ENCODE results near the gene ZSWIM8.

Gene ZSWIM8

DNA sequence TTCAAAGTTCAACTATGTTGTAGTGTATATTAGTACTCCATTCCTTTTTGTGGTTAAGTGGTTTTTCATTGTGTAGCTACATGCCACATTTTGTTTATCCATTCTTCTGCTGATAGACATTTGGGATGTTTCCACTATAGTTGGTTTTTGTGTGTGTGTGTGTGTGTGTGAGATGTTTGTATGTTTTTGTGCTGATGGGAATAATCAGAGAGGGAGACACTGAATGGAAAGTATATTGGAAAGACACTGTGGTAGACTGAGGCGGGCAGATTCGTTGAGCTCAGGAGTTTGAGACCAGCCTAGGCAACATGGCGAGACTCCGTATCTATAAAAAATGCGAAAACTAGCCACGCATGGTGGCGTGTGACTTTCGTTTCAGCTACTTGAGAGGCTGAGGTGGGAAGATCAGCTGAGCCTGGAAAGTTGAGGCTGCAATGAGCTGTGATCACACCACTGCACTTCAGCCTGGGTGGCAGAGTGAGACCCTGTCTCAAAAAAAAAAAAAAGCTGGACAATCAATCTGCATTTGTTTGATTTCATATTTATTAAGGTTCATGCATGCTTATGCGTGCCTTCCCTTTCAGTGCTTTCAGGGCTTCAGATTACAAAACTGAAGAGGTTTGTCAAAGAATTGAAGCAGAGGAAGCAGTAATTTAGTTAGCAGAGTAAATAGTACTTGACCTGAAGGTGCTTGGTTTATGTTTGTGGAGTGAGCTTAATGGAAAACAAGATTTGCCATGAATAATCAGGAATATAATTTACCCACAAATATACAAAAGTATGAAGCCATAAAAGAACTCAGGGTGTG, 26.5 kb upstream of the ZSWIM8 start:
- no peaks in the 10 kb centered on the region for H3K27me3 ChIP-seq (ENCODE audit: insufficient read depth, low read length)
- no peaks in the 10 kb centered on the region for H3K9me3 ChIP-seq (ENCODE audit: insufficient read depth, low read depth, low read length)
- WGBS, result 93% methylated on average over 9 of the region's 9 CpGs
- no peak overlapping the region for H3K27ac ChIP-seq (ENCODE audit: low read depth, low read length)
- H3K36me3 ChIP-seq (ENCODE audit: insufficient read depth, low read length), result peaks cover 67% of the 10 kb centered on the region
- no peak overlapping the region for H3K4me3 ChIP-seq (ENCODE audit: low read length)
- H3K4me1 ChIP-seq (ENCODE audit: insufficient read depth, low read length), result no peaks in the 10 kb centered on the region
- no peak overlapping the region for H3K9ac ChIP-seq (ENCODE audit: low read depth, low read length)

- Histone ChIP-seq H3K9me3 (ENCODE audit: insufficient read depth, low read depth, low read length) (no peaks in the 10 kb centered on the region), H3K4me3 (ENCODE audit: low read length) (no peak overlapping the region), H3K4me1 (ENCODE audit: insufficient read depth, low read length) (no peaks in the 10 kb centered on the region), H3K36me3 (ENCODE audit: insufficient read depth, low read length) (peaks cover 67% of the 10 kb centered on the region), H3K27me3 (ENCODE audit: insufficient read depth, low read length) (no peaks in the 10 kb centered on the region), H3K27ac (ENCODE audit: low read depth, low read length) (no peak overlapping the region), H3K9ac (ENCODE audit: low read depth, low read length) (no peak overlapping the region)
- 92% methylated on average over 5 of the region's 5 CpGs for WGBS
Measured at GRCh38 chr10:73759512-73760115, 25.8 kb upstream of the ZSWIM8 start.

- no peaks in the 10 kb centered on the region for H3K27me3 ChIP-seq (ENCODE audit: insufficient read depth, low read length)
- no peak overlapping the region for H3K4me3 ChIP-seq (ENCODE audit: low read length)
- H3K4me1 ChIP-seq (ENCODE audit: insufficient read depth, low read length), result no peaks in the 10 kb centered on the region
- no peak overlapping the region for H3K27ac ChIP-seq (ENCODE audit: low read depth, low read length)
- WGBS, result 100% methylated on average over 1 of the region's 1 CpG
- peaks cover 82% of the 10 kb centered on the region for H3K36me3 ChIP-seq (ENCODE audit: insufficient read depth, low read length)
- H3K9me3 ChIP-seq (ENCODE audit: insufficient read depth, low read depth, low read length), result no peaks in the 10 kb centered on the region
- H3K9ac ChIP-seq (ENCODE audit: low read depth, low read length), result no peak overlapping the region
Measured at GRCh38 chr10:73761781-73762180, 23.6 kb upstream of the ZSWIM8 start.

GRCh38 chr10:73762915-73763314, 22.5 kb upstream of the ZSWIM8 start:
- 89% methylated on average over 2 of the region's 2 CpGs for WGBS
- Histone ChIP-seq H3K4me3 (ENCODE audit: low read length) (no peak overlapping the region), H3K9me3 (ENCODE audit: insufficient read depth, low read depth, low read length) (no peaks in the 10 kb centered on the region)

GRCh38 chr10:73763343-73763742, 22.1 kb upstream of the ZSWIM8 start:
- Histone ChIP-seq H3K9ac (ENCODE audit: low read depth, low read length) (no peak overlapping the region), H3K4me1 (ENCODE audit: insufficient read depth, low read length) (no peaks in the 10 kb centered on the region), H3K27me3 (ENCODE audit: insufficient read depth, low read length) (no peaks in the 10 kb centered on the region), H3K27ac (ENCODE audit: low read depth, low read length) (no peak overlapping the region), H3K4me3 (ENCODE audit: low read length) (no peak overlapping the region), H3K9me3 (ENCODE audit: insufficient read depth, low read depth, low read length) (no peaks in the 10 kb centered on the region), H3K36me3 (ENCODE audit: insufficient read depth, low read length) (peaks cover 92% of the 10 kb centered on the region)
- 95% methylated on average over 2 of the region's 2 CpGs for WGBS

More at GRCh38 chr10:73762915-73763314, 22.5 kb upstream of the ZSWIM8 start:
- Histone ChIP-seq H3K9ac (ENCODE audit: low read depth, low read length) (no peak overlapping the region), H3K27ac (ENCODE audit: low read depth, low read length) (no peak overlapping the region), H3K4me1 (ENCODE audit: insufficient read depth, low read length) (no peaks in the 10 kb centered on the region), H3K27me3 (ENCODE audit: insufficient read depth, low read length) (no peaks in the 10 kb centered on the region), H3K36me3 (ENCODE audit: insufficient read depth, low read length) (peaks cover 90% of the 10 kb centered on the region)

- Histone ChIP-seq H3K27ac (ENCODE audit: low read depth, low read length) (no peak overlapping the region), H3K27me3 (ENCODE audit: insufficient read depth, low read length) (no peaks in the 10 kb centered on the region), H3K4me1 (ENCODE audit: insufficient read depth, low read length) (no peaks in the 10 kb centered on the region), H3K4me3 (ENCODE audit: low read length) (no peak overlapping the region), H3K36me3 (ENCODE audit: insufficient read depth, low read length) (peaks cover 92% of the 10 kb centered on the region), H3K9ac (ENCODE audit: low read depth, low read length) (no peak overlapping the region), H3K9me3 (ENCODE audit: insufficient read depth, low read depth, low read length) (no peaks in the 10 kb centered on the region)
- 95% methylated on average over 5 of the region's 6 CpGs for WGBS
Measured at GRCh38 chr10:73765066-73765465, 20.3 kb upstream of the ZSWIM8 start.

DNA sequence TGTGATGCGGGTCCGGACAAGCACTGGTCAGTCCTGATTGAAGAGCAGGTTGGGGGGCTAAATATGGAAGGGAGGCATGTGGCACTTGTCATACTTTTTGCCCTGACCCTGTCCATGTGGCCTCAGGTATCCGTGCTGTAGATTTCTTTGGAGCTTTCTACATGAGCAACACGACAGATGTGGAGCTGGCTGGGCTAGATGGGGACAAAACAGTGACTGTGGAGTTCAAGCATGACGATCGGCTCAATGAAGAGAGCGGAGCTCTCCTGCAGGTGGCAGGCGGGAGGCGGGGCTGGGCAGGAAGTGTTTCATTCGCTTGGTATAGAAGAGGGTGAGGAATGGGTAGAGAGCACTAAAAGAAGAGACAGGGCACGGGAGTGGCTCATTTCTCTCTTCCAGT, 16.5 kb upstream of the ZSWIM8 start:
- Histone ChIP-seq H3K27ac (ENCODE audit: low read depth, low read length) (no peak overlapping the region), H3K9ac (ENCODE audit: low read depth, low read length) (no peak overlapping the region), H3K9me3 (ENCODE audit: insufficient read depth, low read depth, low read length) (no peaks in the 10 kb centered on the region), H3K27me3 (ENCODE audit: insufficient read depth, low read length) (no peaks in the 10 kb centered on the region), H3K36me3 (ENCODE audit: insufficient read depth, low read length) (peaks cover 68% of the 10 kb centered on the region), H3K4me3 (ENCODE audit: low read length) (no peak overlapping the region), H3K4me1 (ENCODE audit: insufficient read depth, low read length) (peaks cover 4% of the 10 kb centered on the region; the same call in 1 of the 2 replicates)
- WGBS, result 86% methylated on average over 11 of the region's 11 CpGs

GRCh38 chr10:73769396-73769795, 16.0 kb upstream of the ZSWIM8 start:
- no peak overlapping the region for H3K4me3 ChIP-seq (ENCODE audit: low read length)
- no peaks in the 10 kb centered on the region for H3K27me3 ChIP-seq (ENCODE audit: insufficient read depth, low read length)

DNA sequence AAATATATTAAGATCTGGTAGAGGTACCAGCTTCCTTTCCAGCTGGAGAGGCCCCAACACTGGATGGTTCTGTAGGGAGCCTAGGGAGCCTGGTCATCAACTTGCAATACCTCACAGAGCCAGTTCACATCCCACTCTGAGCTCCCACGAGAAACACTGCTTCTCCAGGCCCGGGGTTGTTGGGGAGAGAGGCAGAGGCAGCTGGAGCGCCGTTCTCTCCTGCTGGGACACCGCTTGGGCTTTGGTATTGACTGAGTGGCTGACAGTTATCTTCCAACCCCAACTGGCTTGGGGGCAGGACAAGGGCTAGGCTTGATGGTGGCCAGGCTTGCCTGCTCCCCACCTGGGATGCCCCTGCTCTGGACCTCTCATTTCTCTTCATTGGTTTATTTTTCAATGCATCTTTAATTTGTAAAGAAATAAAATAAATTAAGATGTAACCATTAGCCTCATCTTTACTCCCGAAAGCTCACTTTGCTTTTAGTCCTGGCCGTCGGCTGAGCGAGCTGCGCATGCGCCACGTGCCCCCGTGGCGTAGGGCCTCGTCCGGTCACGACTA, 13.6 kb upstream of the ZSWIM8 start:
- H3K27ac ChIP-seq (ENCODE audit: low read depth, low read length), result peak overlapping the region; percentile 86
- H3K27me3 ChIP-seq (ENCODE audit: insufficient read depth, low read length), result no peaks in the 10 kb centered on the region
- H3K4me3 ChIP-seq (ENCODE audit: low read length), result peak overlapping the region; percentile 78
- H3K9me3 ChIP-seq (ENCODE audit: insufficient read depth, low read depth, low read length), result no peaks in the 10 kb centered on the region
- peaks cover 63% of the 10 kb centered on the region for H3K36me3 ChIP-seq (ENCODE audit: insufficient read depth, low read length)
- H3K4me1 ChIP-seq (ENCODE audit: insufficient read depth, low read length), result peaks cover 13% of the 10 kb centered on the region
- 16% methylated on average over 17 of the region's 17 CpGs for WGBS
- peak overlapping the region; percentile 87 for H3K9ac ChIP-seq (ENCODE audit: low read depth, low read length)

More at GRCh38 chr10:73769396-73769795, 16.0 kb upstream of the ZSWIM8 start:
- Histone ChIP-seq H3K36me3 (ENCODE audit: insufficient read depth, low read length) (peaks cover 65% of the 10 kb centered on the region), H3K9me3 (ENCODE audit: insufficient read depth, low read depth, low read length) (no peaks in the 10 kb centered on the region), H3K27ac (ENCODE audit: low read depth, low read length) (no peak overlapping the region), H3K4me1 (ENCODE audit: insufficient read depth, low read length) (peaks cover 4% of the 10 kb centered on the region; the same call in 1 of the 2 replicates), H3K9ac (ENCODE audit: low read depth, low read length) (no peak overlapping the region)
- 98% methylated on average over 5 of the region's 5 CpGs for WGBS

DNA sequence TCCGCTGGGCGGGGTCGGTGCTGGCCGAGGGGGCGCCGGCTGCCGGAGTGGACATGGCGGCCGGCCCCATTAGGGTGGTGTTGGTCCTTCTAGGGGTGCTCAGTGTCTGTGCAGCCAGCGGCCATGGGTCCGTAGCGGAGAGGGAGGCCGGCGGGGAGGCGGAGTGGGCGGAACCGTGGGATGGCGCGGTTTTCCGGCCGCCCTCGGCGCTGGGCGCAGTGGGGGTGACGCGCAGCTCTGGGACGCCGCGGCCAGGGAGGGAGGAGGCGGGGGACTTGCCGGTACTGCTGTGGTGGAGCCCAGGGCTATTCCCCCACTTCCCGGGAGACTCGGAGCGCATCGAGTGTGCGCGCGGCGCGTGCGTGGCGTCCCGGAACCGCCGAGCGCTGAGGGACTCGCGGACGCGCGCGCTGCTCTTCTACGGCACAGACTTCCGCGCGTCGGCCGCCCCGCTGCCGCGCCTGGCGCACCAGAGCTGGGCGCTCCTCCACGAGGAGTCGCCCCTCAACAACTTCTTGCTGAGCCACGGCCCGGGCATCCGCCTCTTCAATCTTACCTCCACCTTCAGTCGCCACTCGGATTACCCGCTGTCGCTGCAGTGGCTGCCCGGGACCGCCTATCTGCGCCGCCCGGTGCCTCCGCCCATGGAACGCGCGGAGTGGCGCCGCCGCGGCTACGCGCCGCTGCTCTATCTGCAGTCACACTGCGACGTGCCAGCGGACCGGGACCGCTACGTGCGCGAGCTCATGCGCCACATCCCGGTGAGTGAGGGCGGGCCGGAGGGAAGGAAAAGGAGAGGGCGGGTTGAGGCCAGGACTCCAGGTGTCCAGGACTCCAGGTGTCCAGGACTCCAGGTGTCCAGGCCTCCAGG, 12.9 kb upstream of the ZSWIM8 start:
- Histone ChIP-seq H3K27ac (ENCODE audit: low read depth, low read length) (peak overlapping the region; percentile 86), H3K4me1 (ENCODE audit: insufficient read depth, low read length) (peaks cover 13% of the 10 kb centered on the region), H3K4me3 (ENCODE audit: low read length) (peak overlapping the region; percentile 78), H3K27me3 (ENCODE audit: insufficient read depth, low read length) (no peaks in the 10 kb centered on the region), H3K36me3 (ENCODE audit: insufficient read depth, low read length) (peaks cover 64% of the 10 kb centered on the region), H3K9ac (ENCODE audit: low read depth, low read length) (peak overlapping the region; percentile 87), H3K9me3 (ENCODE audit: insufficient read depth, low read depth, low read length) (no peaks in the 10 kb centered on the region)
- under 1% methylated on average over 101 of the region's 101 CpGs for WGBS

All from HUES64 (cell line).